ENCODE data around the gene NKAIN2.

- TF ChIP-seq, protein P1, sequence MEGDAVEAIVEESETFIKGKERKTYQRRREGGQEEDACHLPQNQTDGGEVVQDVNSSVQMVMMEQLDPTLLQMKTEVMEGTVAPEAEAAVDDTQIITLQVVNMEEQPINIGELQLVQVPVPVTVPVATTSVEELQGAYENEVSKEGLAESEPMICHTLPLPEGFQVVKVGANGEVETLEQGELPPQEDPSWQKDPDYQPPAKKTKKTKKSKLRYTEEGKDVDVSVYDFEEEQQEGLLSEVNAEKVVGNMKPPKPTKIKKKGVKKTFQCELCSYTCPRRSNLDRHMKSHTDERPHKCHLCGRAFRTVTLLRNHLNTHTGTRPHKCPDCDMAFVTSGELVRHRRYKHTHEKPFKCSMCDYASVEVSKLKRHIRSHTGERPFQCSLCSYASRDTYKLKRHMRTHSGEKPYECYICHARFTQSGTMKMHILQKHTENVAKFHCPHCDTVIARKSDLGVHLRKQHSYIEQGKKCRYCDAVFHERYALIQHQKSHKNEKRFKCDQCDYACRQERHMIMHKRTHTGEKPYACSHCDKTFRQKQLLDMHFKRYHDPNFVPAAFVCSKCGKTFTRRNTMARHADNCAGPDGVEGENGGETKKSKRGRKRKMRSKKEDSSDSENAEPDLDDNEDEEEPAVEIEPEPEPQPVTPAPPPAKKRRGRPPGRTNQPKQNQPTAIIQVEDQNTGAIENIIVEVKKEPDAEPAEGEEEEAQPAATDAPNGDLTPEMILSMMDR (conservative IDR thresholded peaks at IDR 0.05; ENCODE audit: low read depth, low read length) = no peak
- no peak for TF ChIP-seq EZH2 (IDR thresholded peaks at IDR 0.05; ENCODE audit: borderline replicate concordance, low read depth, low read length, poor library complexity, severe bottlenecking)
Measured at GRCh38 chr6:123994168-123994567, 190.5 kb downstream of the NKAIN2 start.
